CD14-positive monocyte (primary cell): ENCODE data around the gene ZFP91. TPM values are rescaled to one million over a fixed set of nuclear protein-coding genes. Genes with fewer than 3 reads are reported as not detected.

Source experiments
- DNase-seq, 3 donors: peaks; one replicate each; pipeline ENCODE4 v3.0.0-alpha.2; 2011 to 2022
- H2AFZ ChIP-seq: 2 replicates; pipeline ENCODE4 v1.6.0; 2012; ENCODE audit warnings: mild to moderate bottlenecking, low read depth, low read length, inconsistent platforms; ENCODE audit not compliant: insufficient read depth, poor library complexity, severe bottlenecking
- H3K27ac ChIP-seq, 2 donors: 1 replicate in 1 of 2; 2 replicates in 1 of 2; pipeline ENCODE4 v1.5.1; 2012 to 2013; ENCODE audit warnings: low read length in 2 of 2, control low read depth in 1 of 2, inconsistent platforms in 1 of 2, low read depth in 1 of 2, mild to moderate bottlenecking in 1 of 2
- H3K27me3 ChIP-seq, 2 donors: one replicate each; pipeline versions ENCODE4 v1.6.0 to v1.6.1; 2011 to 2013; ENCODE audit warnings: low read length in 2 of 2; ENCODE audit not compliant: control insufficient read depth in 2 of 2, insufficient read depth in 2 of 2
- H3K36me3 ChIP-seq, 2 donors: replicated peaks in 1 of 2; 1 replicate in 1 of 2; 2 replicates in 1 of 2; pipeline versions ENCODE4 v1.5.1 to v1.6.1; 2012 to 2013; ENCODE audit warnings: low read length in 2 of 2, control low read depth in 1 of 2, inconsistent platforms in 1 of 2, mild to moderate bottlenecking in 1 of 2; ENCODE audit not compliant: insufficient read depth in 2 of 2, control insufficient read depth in 1 of 2
- H3K4me1 ChIP-seq, 2 donors: 1 replicate in 1 of 2; 2 replicates in 1 of 2; pipeline versions ENCODE4 v1.5.1 to v1.6.1; 2012 to 2013; ENCODE audit warnings: low read length in 2 of 2, control low read depth in 1 of 2, inconsistent platforms in 1 of 2, mild to moderate bottlenecking in 1 of 2, moderate library complexity in 1 of 2; ENCODE audit not compliant: insufficient read depth in 2 of 2, control insufficient read depth in 1 of 2
- H3K4me2 ChIP-seq: replicated peaks from 2 replicates; pipeline ENCODE3; 2012; ENCODE audit warnings: low read length, moderate library complexity, mild to moderate bottlenecking; ENCODE audit not compliant: poor library complexity, severe bottlenecking; ENCODE audit errors: extremely low read depth
- H3K4me3 ChIP-seq, 3 experiments: fragments of 200-600 bp in 1 of 3; sonication (generic) in 1 of 3; replicated peaks in 1 of 3; 1 replicate in 2 of 3; 2 replicates in 1 of 3; pipeline ENCODE4 v1.5.1; 2011 to 2013; ENCODE audit warnings: low read length in 3 of 3, mild to moderate bottlenecking in 3 of 3, control low read depth in 2 of 3, low read depth in 2 of 3, inconsistent platforms in 1 of 3, moderate library complexity in 1 of 3
- H3K79me2 ChIP-seq: 2 replicates; pipeline ENCODE4 v1.6.0; 2012; ENCODE audit warnings: mild to moderate bottlenecking, control low read depth, inconsistent platforms, low read length, moderate library complexity; ENCODE audit not compliant: insufficient read depth
- H3K9ac ChIP-seq: 2 replicates; pipeline ENCODE4 v1.6.0; 2017; ENCODE audit warnings: low read length, mild to moderate bottlenecking; ENCODE audit not compliant: insufficient read depth, poor library complexity, severe bottlenecking
- H3K9me3 ChIP-seq, 2 donors: replicated peaks in 1 of 2; 1 replicate in 1 of 2; 2 replicates in 1 of 2; pipeline versions ENCODE4 v1.5.1 to v1.6.1; 2012 to 2013; ENCODE audit warnings: low read length in 2 of 2, control low read depth in 1 of 2; ENCODE audit not compliant: control insufficient read depth in 1 of 2, insufficient read depth in 1 of 2
- H4K20me1 ChIP-seq: 2 replicates; pipeline ENCODE4 v1.6.0; 2012; ENCODE audit warnings: mild to moderate bottlenecking, low read length, control low read depth, moderate library complexity; ENCODE audit not compliant: insufficient read depth
- H3K27ac Mint-ChIP-seq, 7 donors: one replicate each; pipeline ENCODE4 v1.8.0; 2020; ENCODE audit warnings: mild to moderate bottlenecking in 7 of 7, mixed read lengths in 7 of 7, moderate library complexity in 6 of 7, inconsistent platforms in 2 of 7
- H3K27me3 Mint-ChIP-seq, 3 donors: one replicate each; pipeline ENCODE4 v1.8.0; 2021 to 2022; ENCODE audit warnings: low read depth in 3 of 3, mild to moderate bottlenecking in 3 of 3, mixed read lengths in 3 of 3, moderate library complexity in 3 of 3, inconsistent platforms in 1 of 3
- H3K36me3 Mint-ChIP-seq, 2 donors: one replicate each; pipeline ENCODE4 v1.8.0; 2020; ENCODE audit warnings: mixed read lengths in 2 of 2, inconsistent platforms in 1 of 2, mild to moderate bottlenecking in 1 of 2
- H3K4me1 Mint-ChIP-seq: one replicate; pipeline ENCODE4 v1.8.0; 2020; ENCODE audit warnings: mild to moderate bottlenecking, mixed read lengths
- H3K4me3 Mint-ChIP-seq, 2 donors: one replicate each; pipeline ENCODE4 v1.8.0; 2020; ENCODE audit warnings: mild to moderate bottlenecking in 2 of 2, mixed read lengths in 2 of 2, moderate library complexity in 1 of 2
- H3K9me3 Mint-ChIP-seq, 7 donors: one replicate each; pipeline ENCODE4 v1.8.0; 2020 to 2022; ENCODE audit warnings: mixed read lengths in 7 of 7, mild to moderate bottlenecking in 6 of 7, moderate library complexity in 6 of 7, inconsistent platforms in 2 of 7
- WGBS: methylation state at CpG from one replicate; pipeline ENCODE4 v1.1.5; 2013; ENCODE audit warnings: missing lambda C conversion rate; ENCODE audit not compliant: insufficient coverage; 5-methylcytosine and 5-hydroxymethylcytosine counted together
- intact Hi-C, 2 donors: fragments of 100-400 bp; cut with micrococcal nuclease; formaldehyde crosslinking; loops; one replicate each; pipeline versions ENCODE4 v1.15.0 to v1.15.1; 2023
- polyA plus RNA-seq, 3 donors: library from polyadenylated mRNA; depleted of rRNA in 1 of 3; unstranded in 2 of 3; stranded (reverse) in 1 of 3; fragments of 300-500 nt in 2 of 3; fragments of >200 nt in 1 of 3; fragmentation: Illumina TruSeq in 2 of 3; gene quantifications; 1 replicate in 2 of 3; 2 replicates in 1 of 3; pipeline ENCODE4 v1.2.3, GENCODE V29; 2012 to 2021
- TF ChIP-seq, protein P1 (sequence below): fragments of 200-600 bp; IDR thresholded peaks from one replicate; pipeline ENCODE4 v1.8.0; 2022; ENCODE audit warnings: antibody characterized with exemption, mild to moderate bottlenecking

ZFP91 gene
- polyA plus RNA-seq, 3 donors: 8.0 to 15.8 (median 8.3) TPM

DNA sequence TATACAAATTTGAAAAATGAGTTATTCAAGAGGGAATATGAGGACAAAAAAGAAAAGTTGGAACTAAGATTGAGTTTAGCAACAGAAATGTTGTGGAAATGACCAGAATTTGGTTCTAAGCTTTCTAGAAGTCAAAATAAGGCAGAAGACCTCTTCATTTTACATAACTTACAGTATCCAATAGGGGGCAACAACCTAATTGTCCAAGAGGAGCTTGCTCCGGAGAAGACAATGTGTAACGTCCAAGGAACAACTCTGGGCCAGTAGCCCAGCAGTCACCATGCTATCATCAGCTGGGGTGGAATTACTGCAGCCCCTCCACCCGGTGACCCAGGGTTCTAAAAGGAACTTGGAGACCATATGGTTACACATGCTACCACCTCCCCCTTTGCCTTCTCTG lies 57.7 kb downstream of the ZFP91 start:
- Histone ChIP-seq H2AFZ (no peak overlapping the region), H3K4me1 (peaks cover 10 to 17% of the 10 kb centered on the region in 2 donors), H3K9me3 (no peaks in the 10 kb centered on the region), H4K20me1 (no peaks in the 10 kb centered on the region), H3K27ac (no peak overlapping the region), H3K27me3 (no peaks in the 10 kb centered on the region), H3K36me3 (no peaks in the 10 kb centered on the region), H3K9ac (no peak overlapping the region), H3K4me2 (no peak overlapping the region), H3K79me2 (no peaks in the 10 kb centered on the region), H3K4me3 (no peak overlapping the region)
- Mint-ChIP-seq H3K27me3 (no peaks in the 10 kb centered on the region), H3K4me3 (no peak overlapping the region), H3K36me3 (no peaks in the 10 kb centered on the region), H3K9me3 (no peaks in the 10 kb centered on the region), H3K27ac (no peak overlapping the region), H3K4me1 (peaks cover 18% of the 10 kb centered on the region)
- TF ChIP-seq, protein P1, sequence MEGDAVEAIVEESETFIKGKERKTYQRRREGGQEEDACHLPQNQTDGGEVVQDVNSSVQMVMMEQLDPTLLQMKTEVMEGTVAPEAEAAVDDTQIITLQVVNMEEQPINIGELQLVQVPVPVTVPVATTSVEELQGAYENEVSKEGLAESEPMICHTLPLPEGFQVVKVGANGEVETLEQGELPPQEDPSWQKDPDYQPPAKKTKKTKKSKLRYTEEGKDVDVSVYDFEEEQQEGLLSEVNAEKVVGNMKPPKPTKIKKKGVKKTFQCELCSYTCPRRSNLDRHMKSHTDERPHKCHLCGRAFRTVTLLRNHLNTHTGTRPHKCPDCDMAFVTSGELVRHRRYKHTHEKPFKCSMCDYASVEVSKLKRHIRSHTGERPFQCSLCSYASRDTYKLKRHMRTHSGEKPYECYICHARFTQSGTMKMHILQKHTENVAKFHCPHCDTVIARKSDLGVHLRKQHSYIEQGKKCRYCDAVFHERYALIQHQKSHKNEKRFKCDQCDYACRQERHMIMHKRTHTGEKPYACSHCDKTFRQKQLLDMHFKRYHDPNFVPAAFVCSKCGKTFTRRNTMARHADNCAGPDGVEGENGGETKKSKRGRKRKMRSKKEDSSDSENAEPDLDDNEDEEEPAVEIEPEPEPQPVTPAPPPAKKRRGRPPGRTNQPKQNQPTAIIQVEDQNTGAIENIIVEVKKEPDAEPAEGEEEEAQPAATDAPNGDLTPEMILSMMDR: no peak
- no peak for DNase-seq
- intact Hi-C loops: no loop called here
- 100% methylated on average over 2 of the region's 3 CpGs for WGBS

DNA sequence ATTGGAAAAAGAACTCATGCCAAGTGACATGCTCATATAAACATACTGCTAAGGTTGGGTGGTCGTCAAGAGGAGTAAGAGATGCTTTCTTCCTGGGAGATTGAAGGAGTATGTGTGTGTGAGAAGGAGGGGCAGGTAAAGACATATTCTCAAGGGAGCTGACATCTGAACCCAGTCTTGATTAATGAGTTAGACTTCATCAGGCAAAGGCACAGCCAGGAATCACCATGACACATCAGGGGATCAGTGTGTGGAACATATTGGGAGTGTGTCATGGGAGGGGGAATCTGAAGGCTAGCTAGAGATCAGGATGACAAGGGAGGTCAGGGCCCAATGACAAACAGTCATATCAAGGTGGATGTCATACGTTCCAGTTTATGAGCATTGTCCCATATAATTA lies 58.5 kb downstream of the ZFP91 start:
- Histone ChIP-seq H3K4me1 (peaks cover 10 to 17% of the 10 kb centered on the region in 2 donors), H3K4me3 (no peak overlapping the region), H3K4me2 (no peak overlapping the region), H3K9me3 (no peaks in the 10 kb centered on the region), H3K79me2 (no peaks in the 10 kb centered on the region), H3K27me3 (no peaks in the 10 kb centered on the region), H3K27ac (no peak overlapping the region), H4K20me1 (no peaks in the 10 kb centered on the region), H2AFZ (no peak overlapping the region), H3K9ac (no peak overlapping the region), H3K36me3 (no peaks in the 10 kb centered on the region)
- Mint-ChIP-seq H3K27ac (peak overlapping the region in 1 of 7 donors; percentile 76), H3K4me3 (no peak overlapping the region), H3K9me3 (no peaks in the 10 kb centered on the region), H3K4me1 (peaks cover 18% of the 10 kb centered on the region), H3K27me3 (no peaks in the 10 kb centered on the region), H3K36me3 (no peaks in the 10 kb centered on the region)
- intact Hi-C loops: no loop called here
- DNase-seq: no peak
- no CpG with 5 or more reads among the region's 2 CpGs for WGBS
- TF ChIP-seq, protein P1: no peak
